ENCODE data around the gene FIP1L1. TPM values are rescaled to one million over a fixed set of nuclear protein-coding genes. Genes with fewer than 3 reads are reported as not detected.

Gene FIP1L1
- total and polyA plus RNA-seq, 2 of the 13 experiments (the other 11 are each of a cell fraction or from before 2014, with no cell fraction given), result 14.9 to 69.4 TPM

- TF ChIP-seq E2F2 (CRISPR knock-in tag; IDR thresholded peaks at IDR 0.05; ENCODE audit: borderline replicate concordance), result no peak
These were observed 78.3 kb downstream of the FIP1L1 start (continued) for GRCh38 chr4:53455766-53456165.

GRCh38 chr4:53456178-53456577 is 78.7 kb downstream of the FIP1L1 start:
- in situ Hi-C loops (cut with HindIII; ENCODE audit: extremely low pct_ligation_motif_present, low pct_unique_long_range_greater_than_20kb) (no loop called here), intact Hi-C loops (cut with micrococcal nuclease; ENCODE audit: unreplicated experiment) (no loop called here)
- no peak for DNase-seq (ENCODE audit: low spot score)
- ChIA-PET POLR2A (no interaction called here), CTCF (ENCODE audit: low intra/inter-chr PET ratio, low total read pairs) (no interaction called here)
- Histone ChIP-seq H3K27ac (ENCODE audit: extremely low read length, insufficient read depth, low read length) (no peak overlapping the region), H4K20me1 (ENCODE audit: insufficient read depth, low read length) (peaks cover 4% of the 10 kb centered on the region), H3K4me2 (ENCODE audit: low read depth, low read length) (no peak overlapping the region), H3K4me1 (ENCODE audit: insufficient read depth, low read length) (peaks cover 23% of the 10 kb centered on the region), H3K4me3 (replicated peaks in 1 of 3; ENCODE audit: insufficient read depth in 1 of 3, low read depth in 2 of 3, low read length in 3 of 3) (no peak overlapping the region), H3K36me3 (replicated peaks in 1 of 2; ENCODE audit: control insufficient read depth in 1 of 2, insufficient read depth in 2 of 2, low read length in 2 of 2) (peaks cover 14 to 39% of the 10 kb centered on the region in 2 experiments; a peak in 4 of 5 replicates), H3K9me3 (ENCODE audit: low read length) (no peaks in the 10 kb centered on the region), H2AFZ (ENCODE audit: low read length) (no peak overlapping the region), H3K27me3 (ENCODE audit: control insufficient read depth in 1 of 2, insufficient read depth in 2 of 2, low read length in 2 of 2) (no peaks in the 10 kb centered on the region), H3K9ac (ENCODE audit: insufficient read depth, low read depth, low read length) (no peak overlapping the region), H3K79me2 (ENCODE audit: insufficient read depth, low read length) (no peaks in the 10 kb centered on the region)
- no peak for FAIRE-seq
- BruUV-seq (replicated peaks), result no TSS peak
- no peak for ATAC-seq
- TF ChIP-seq CENPBD1 (CRISPR knock-in tag; IDR thresholded peaks at IDR 0.05; ENCODE audit: borderline replicate concordance, low read depth), result no peak
- TF ChIP-seq ZNF343 (CRISPR knock-in tag; IDR thresholded peaks at IDR 0.05), result no peak
- no peak for TF ChIP-seq ZNF280B (CRISPR knock-in tag; IDR thresholded peaks at IDR 0.05; ENCODE audit: borderline replicate concordance)
- no peak for TF ChIP-seq ZNF577 (CRISPR knock-in tag; IDR thresholded peaks at IDR 0.05; ENCODE audit: borderline replicate concordance, low read depth)
- TF ChIP-seq CREBL2 (CRISPR knock-in tag; IDR thresholded peaks at IDR 0.05; ENCODE audit: borderline replicate concordance), result no peak
- no peak for TF ChIP-seq ZNF124 (CRISPR knock-in tag; IDR thresholded peaks at IDR 0.05)
- no peak for TF ChIP-seq GABPB1 (CRISPR knock-in tag; IDR thresholded peaks at IDR 0.05)
- no peak for TF ChIP-seq NCOA5 (CRISPR knock-in tag; IDR thresholded peaks at IDR 0.05)
- TF ChIP-seq HES4 (CRISPR knock-in tag; IDR thresholded peaks at IDR 0.05; ENCODE audit: borderline replicate concordance), result no peak
